ENCODE measurements around the gene PLEKHH1.

DNA sequence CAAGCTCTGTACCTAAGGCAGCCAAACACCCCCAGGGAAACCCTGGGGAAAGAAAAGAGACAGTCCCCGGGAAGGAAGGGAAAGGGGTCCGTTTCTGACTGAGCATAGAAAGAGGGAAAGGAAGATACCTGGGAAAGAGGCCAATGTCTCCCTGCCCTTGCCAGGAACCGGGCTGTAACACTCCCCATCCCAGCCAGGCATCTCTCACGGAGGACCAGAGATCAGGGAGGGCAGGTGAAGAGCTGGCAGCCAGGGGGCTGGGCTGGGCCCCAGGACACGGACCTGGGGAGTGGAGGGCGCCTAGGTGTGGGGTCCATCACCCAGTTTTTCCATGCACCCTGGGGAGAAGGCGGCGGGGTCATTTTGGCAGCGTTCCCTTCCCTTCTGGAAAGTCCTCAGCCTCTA is 18.9 kb upstream of the PLEKHH1 start:
- TF ChIP-seq, protein P1, sequence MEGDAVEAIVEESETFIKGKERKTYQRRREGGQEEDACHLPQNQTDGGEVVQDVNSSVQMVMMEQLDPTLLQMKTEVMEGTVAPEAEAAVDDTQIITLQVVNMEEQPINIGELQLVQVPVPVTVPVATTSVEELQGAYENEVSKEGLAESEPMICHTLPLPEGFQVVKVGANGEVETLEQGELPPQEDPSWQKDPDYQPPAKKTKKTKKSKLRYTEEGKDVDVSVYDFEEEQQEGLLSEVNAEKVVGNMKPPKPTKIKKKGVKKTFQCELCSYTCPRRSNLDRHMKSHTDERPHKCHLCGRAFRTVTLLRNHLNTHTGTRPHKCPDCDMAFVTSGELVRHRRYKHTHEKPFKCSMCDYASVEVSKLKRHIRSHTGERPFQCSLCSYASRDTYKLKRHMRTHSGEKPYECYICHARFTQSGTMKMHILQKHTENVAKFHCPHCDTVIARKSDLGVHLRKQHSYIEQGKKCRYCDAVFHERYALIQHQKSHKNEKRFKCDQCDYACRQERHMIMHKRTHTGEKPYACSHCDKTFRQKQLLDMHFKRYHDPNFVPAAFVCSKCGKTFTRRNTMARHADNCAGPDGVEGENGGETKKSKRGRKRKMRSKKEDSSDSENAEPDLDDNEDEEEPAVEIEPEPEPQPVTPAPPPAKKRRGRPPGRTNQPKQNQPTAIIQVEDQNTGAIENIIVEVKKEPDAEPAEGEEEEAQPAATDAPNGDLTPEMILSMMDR (IDR thresholded peaks at IDR 0.05): no peak
- no peak for TF ChIP-seq TCF7L2 (IDR thresholded peaks at IDR 0.05; ENCODE audit: low read depth, low read length)

Data from Panc1 (cell line).